COLO668 (cell line): ENCODE measurements around the gene MLEC.
"Not testable (repeated sequence)": the region's sequence is repeated elsewhere in the genome, so short reads cannot be mapped to it uniquely, and the experiment has no call there.

Experiments
- DNase-seq: peaks from one replicate; lab custom pipeline; 2025; ENCODE audit not compliant: unreplicated experiment; lab: John Stamatoyannopoulos, UW

Gene MLEC

DNA sequence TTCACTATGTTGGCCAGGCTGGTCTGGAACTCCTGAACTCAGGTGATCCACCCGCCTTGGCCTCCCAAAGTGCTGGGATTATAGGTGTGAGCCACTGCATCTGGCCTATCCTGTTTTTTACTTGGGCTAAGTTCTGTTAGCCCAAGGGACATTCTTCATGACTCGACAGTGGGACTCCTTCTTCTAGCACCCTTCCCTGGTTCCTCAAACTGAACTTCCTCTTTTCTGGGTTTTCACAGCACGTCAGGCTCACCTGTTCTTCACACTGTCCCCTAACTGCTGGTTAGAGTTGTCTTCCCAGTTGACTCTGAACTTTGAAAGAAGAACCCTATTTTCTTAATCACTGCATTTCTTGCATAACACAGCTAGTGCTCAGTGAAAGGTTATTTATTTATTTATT, 24.1 kb upstream of the MLEC start:
- no peak for DNase-seq

- no peak for DNase-seq
These were observed 23.2 kb upstream of the MLEC start for GRCh38 chr12:120663741-120664140.

DNA sequence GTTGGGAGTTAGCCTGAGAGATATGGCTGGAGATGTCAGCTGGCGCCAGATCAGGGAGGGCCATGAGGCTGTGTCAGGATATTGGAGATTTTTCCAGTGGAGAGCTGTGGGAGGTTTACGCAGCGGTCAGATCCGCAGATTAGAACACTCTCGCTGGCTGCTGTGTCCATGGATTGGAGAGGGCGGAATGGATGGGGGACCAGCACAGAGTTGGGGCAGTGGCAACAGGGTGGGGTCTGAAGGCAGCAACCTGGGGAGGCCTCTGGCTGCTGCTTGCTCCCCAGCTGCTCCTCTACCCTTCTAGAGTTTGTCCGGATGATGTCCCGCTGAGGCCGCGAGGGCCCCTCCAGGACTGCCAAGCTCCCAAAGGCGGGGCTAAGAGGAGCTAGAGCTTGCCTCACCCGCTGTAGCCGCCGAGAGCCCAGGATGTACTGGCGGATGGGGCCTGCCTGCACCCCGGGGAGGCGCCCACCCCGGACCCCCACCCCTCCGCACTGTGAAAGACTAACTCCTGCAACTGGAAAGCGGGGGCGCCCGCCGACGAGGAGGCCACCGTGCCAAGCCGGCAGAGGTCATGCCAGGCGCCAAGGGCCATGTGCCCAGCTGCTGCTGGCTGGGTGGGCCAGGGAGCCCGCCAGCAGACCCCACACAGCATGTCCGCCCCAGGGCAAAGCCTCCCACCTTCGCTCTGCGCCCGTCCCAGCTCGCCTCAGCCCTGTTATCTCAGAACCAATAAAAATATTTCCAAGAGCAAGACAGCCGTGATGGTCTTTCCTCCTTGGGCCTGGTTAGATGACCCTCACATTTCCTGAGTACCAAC, 20.2 kb upstream of the MLEC start:
- no peak for DNase-seq

GRCh38 chr12:120668091-120668867, 18.7 kb upstream of the MLEC start:
- no peak for DNase-seq

- no peak for DNase-seq
These were observed 17.8 kb upstream of the MLEC start for GRCh38 chr12:120668868-120669840.

- DNase-seq, result not testable (repeated sequence)
These were observed 16.7 kb upstream of the MLEC start for GRCh38 chr12:120670237-120670636.

GRCh38 chr12:120670667-120671066, 16.3 kb upstream of the MLEC start:
- no peak for DNase-seq

- no peak for DNase-seq
These were observed 12.8 kb upstream of the MLEC start for GRCh38 chr12:120674097-120674636.

GRCh38 chr12:120677765-120678473, 9.0 kb upstream of the MLEC start:
- DNase-seq, result no peak

DNA sequence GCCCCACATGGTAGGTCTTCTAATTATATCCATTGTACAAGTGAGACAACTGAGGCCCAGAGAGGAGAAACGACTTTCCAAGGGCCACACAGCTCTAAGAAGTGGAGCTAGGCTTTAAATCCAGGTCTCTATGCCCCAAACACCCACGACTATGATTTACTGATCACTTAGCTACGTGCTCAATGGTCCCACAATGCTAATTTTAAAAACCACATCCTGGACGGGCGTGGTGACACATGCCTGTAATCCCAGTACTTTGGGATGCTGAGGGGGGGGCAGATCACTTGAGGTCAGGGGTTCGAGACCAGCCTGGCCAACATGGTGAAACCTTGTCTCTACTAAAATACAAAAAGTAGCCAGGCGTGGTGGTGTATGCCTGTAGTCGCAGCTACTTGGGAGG, 8.4 kb upstream of the MLEC start:
- no peak for DNase-seq

DNA sequence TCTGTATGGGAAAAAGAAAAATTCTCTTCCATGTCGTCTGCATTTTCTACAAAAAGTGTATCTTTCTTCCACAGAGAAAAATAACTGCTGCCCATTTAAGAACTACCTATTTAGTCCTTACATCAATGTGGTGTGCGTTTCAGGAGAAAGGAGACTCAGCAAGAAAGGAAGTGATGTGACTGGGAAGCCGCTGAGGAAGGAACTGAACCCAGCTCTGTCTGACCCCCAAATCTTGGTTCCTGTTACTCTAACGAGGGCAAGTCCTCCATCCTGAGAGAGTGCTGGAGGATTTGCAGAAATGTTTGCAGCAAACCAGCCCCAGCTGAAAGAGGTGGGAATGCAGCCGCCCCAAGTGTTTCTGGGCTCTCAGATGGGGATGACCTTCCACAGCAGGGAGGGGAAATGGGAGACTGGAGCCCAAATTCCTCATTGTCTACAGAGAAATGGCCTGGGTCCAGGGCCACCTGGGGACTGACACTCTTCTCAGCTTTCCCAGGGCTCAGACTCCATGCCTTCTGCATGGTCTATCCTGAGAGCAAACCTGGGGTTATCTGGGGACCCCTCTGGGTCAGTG, 6.7 kb upstream of the MLEC start:
- DNase-seq, result no peak

GRCh38 chr12:120684523-120684932, 2.4 kb upstream of the MLEC start:
- no peak for DNase-seq

GRCh38 chr12:120685522-120685921, 1.4 kb upstream of the MLEC start:
- no peak for DNase-seq

- peak; percentile 100 for DNase-seq
These were observed 729 bp upstream of the MLEC start for GRCh38 chr12:120686151-120686689.

- DNase-seq, result peak; percentile 19
These were observed 785 bp downstream of the MLEC start for GRCh38 chr12:120687578-120688289.

DNA sequence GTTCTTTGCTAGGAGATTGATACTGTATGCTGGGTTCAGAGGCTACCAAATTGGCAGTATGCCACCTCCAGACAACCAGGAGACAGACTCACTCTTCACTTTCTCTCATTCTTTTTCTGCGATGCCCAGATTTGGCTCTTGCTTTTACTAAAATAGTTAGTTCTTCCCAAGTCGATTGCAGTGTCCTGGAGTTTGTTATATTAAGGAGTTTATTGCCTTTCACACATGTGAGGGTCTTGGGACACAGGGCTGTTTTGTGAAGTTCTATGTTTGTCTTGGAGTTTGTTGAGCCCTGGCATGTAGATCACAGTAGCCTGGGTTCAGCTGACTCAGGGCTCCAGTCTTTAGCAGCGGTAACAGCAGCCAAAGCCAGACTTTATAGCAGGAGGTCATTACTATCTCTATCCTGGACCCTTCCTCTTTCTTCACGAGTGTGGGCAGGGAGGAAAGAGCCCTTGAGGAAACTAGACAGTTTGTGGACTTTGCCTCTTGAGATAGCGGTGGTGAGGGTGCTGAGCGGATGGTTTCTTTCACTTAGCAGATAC, 1.6 kb downstream of the MLEC start:
- DNase-seq, result peak; percentile 14

GRCh38 chr12:120689397-120690082, 2.6 kb downstream of the MLEC start:
- no peak for DNase-seq

- no peak for DNase-seq
These were observed 3.1 kb downstream of the MLEC start for GRCh38 chr12:120690083-120690450.
